NCI-H1436 treated with DMSO at 0.1 percent for 48 hours (cell line): ENCODE results near the gene GNA12.

ENCODE experiments used
- DNase-seq: peaks from one replicate; lab custom pipeline; 2025; lab: John Stamatoyannopoulos, UW

GNA12 gene

DNA sequence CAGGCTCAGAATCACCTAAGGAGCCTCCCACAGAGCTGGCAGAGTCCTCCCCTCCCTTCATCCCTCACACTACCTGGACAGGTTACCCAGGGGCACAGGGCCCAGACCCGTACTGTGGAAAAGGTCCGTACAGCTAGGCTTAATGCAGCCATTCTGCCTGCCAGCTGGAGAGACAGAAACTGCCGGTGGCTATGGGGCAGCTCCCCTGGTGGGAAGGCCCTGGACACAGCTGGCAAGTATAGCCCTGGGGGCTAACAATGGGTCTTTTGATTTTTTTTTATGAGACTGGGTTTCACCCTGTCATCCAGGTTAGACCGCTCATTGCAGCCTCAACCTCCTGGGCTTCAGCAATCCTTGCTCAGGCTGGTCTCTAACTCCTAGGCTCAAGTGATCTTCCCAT, 68.3 kb downstream of the GNA12 start:
- no peak for DNase-seq

DNA sequence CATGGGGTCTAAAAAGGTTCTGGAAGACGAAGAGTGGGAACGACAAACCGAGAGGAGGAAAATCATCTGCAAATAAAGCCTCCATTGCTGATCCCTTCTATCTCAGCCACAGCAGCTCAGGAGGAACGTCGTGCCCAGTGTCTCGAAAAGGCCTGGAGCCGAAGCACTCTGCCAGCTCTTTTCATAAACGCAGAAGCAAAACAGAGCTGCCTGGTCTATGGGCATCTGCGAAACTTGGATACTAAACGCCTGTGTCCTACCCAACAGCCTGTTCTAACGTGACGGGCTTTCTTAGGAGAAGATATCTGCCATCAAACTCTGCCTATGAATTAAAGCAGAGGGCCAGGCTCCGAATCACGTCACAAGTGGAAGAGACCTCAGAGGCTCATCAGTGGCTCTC, 68.7 kb downstream of the GNA12 start:
- no peak for DNase-seq

GRCh38 chr7:2774935-2775334, 69.2 kb downstream of the GNA12 start:
- no peak for DNase-seq

- DNase-seq, result no peak
These were observed 69.8 kb downstream of the GNA12 start for GRCh38 chr7:2774280-2774679.

- DNase-seq, result no peak
These were observed 70.5 kb downstream of the GNA12 start for GRCh38 chr7:2773608-2774007.

GRCh38 chr7:2771274-2771731, 72.8 kb downstream of the GNA12 start:
- DNase-seq, result no peak

- no peak for DNase-seq
These were observed 79.5 kb downstream of the GNA12 start for GRCh38 chr7:2764621-2765020.

GRCh38 chr7:2763597-2763996, 80.5 kb downstream of the GNA12 start:
- DNase-seq, result no peak

GRCh38 chr7:2761801-2762497, 82.2 kb downstream of the GNA12 start:
- no peak for DNase-seq

DNA sequence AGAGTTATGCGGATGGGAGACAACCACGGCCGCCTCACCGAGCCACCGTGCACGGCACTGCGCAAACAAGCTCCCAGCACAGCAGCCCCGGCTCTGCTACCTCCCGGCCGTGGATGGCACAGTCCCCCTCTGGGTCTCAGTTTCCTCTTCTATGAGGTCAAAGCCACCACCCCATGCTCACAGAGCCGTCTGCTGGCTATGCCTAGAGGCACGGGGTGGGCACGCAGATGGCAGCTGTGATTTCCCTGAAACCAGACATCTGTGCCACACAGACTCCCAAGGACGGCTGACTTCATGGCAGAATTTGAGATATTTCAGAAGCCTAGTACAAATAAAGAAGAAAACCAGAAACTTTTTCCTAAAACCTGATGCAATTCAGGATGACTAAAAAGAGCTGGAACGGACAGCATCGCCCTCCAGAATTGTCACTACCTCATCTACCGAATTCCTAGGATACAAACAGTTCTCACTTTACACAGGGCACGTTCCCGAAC, 82.9 kb downstream of the GNA12 start:
- no peak for DNase-seq

DNA sequence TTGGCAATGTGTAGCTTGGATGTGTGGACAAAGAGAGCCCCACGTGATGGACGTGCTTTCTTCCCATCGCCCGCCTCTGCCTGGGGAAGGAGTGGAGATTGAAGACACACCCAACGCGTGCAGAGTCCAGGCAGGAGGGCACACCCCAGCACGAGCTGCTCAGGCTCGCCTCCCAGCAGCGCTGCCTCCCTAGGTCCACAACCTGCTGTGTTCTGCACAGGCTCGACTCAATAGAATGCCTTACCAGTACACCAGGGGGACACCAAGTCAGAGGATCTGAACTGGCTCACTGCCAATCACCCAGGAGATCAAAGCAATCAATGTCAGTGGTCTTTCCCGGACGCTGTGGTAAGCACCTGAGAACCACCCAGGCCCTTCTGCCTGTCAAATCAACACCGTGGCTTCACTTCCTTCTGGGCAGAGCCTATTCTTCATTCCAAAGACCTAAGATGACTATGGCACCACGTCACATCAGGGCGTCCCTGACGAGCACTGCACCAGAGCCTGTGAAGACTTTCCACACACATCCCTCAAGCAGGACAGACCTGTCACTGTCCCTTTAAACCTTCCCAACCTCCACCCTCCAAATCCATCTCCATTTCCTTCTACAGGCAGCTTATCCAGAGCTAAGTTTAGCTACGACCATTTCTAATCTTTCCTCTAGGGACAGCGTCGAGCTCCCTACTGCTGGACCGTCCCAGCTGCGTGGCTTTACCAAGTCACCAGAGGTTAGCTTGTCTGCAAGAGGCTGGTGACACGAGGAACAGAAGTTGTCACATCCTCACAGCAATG, 83.8 kb downstream of the GNA12 start:
- DNase-seq, result no peak

DNA sequence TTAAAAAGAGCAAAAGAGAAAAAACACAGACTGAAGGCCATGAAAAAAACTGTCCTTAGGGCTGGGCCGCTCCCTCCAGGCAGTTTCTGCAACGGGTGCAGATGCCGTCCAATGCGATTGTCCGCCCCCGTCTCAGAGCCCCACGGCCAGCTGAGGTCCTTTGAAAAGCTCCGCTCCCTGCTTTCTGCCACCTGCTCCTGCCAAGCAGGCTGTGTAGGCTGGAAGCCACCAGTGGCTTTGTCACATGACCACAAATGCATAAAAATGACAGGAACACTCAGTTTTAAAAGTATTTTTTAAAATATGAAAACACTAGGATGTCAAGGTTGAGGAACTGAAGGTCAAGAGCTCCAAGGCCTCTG, 84.4 kb downstream of the GNA12 start:
- no peak for DNase-seq

DNA sequence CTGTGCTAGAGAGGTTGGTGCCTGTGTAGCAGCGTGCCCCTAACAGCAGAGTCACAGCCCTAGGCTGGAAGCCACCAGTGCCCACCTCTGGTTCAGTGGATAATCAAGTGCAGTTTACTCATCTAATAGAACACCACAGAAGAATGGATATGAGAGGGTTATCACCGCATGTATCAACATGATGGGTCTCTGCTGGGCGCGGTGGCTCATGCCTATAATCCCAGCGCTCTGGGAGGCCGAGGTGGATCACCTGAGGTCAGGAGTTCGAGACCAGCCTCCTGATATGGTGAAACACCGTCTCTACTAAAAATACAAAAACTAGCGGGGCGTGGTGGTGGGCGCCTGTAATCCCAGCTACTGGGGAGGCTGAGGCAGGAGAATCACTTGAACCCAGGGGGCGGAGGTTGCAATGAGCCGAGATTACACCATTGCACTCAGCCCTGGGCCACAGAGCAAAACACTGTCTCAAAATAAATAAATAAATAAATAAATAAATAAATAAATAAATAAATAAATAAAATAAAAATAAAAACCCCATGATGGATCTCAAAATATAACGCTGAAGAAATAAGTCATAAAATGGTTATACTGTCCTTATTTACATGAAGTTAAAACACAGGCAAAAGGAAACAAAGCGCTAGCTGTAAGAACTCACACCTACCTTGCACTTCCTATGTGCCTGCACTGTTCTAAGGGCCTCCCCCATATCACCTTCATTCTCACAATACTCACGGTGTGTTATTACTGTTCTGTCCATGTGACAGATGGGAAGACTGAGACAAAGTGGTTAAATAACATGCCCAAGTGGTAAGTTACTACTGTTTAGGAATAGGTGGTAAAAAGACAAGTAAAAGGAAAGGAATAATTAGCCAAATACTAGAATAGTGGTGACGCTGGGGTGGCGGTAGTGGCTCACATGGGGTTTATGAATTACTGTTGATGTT, 85.2 kb downstream of the GNA12 start:
- DNase-seq, result no peak

GRCh38 chr7:2757904-2758672, 86.0 kb downstream of the GNA12 start:
- no peak for DNase-seq

DNA sequence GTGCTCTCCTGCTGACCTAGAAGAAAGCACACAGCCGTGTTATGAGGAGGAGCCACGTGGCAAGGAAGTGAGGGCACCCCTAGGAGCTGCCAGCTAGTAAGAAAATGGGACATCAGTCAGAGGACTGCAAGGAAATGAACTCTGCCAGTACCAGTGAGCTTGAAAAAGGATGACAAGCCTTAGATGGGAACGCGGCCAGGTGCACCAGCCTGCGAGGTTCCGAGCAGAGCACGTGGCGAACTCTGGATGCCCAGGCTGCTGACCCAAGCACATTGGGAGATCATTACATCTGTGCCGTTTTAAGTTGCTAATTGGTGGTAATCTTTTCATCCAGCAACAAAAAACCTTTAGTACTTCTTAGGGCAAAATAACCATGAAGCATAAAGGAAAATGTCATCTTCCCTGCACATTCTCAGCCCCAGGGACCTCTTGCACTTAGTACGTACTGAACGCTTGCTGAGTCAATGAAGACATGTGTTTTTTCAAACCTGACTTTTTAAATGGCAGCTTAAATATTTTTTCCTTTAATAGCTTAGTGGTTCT, 86.7 kb downstream of the GNA12 start:
- no peak for DNase-seq

- no peak for DNase-seq
These were observed 88.6 kb downstream of the GNA12 start for GRCh38 chr7:2755531-2755930.

DNA sequence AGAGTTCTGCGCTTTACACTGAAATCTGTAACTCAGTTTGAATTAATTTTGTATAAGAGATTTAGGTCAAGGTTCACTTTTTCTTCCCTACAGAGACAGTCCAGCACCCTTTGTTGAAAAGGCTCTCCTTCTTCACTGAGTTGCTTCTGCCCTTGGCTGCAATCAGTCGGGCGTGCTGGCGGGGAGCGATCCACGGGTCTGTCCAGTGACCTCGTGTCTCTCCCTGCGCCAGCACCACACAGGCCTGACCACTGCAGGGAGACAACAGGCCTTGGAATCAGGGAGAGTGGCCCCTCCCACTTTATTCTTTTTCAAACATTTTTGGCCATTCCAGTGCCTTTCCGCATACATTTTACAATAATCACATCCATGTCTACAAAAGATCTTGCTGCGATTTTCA, 89.2 kb downstream of the GNA12 start:
- DNase-seq, result no peak

DNA sequence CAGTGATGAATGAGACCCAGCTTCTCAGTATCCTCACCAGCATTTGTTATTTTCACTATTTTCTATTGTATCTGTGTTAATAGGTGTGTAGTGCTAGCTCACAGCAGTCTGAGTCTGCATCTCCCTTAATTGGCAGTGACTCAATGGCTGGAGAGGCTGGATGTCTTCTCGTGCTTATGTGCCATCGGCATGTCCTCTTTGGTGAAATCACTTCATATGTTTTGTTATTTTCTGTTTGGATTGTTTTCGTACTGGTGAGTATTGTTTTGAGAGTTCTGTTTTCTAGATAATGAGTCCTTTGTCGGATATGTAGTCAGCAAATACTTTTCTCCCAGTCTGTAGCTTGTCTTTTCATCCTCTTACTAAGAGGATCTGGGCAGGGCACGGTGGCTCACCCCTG, 90.0 kb downstream of the GNA12 start:
- DNase-seq, result no peak

GRCh38 chr7:2753148-2753547, 91.0 kb downstream of the GNA12 start:
- DNase-seq, result no peak

DNA sequence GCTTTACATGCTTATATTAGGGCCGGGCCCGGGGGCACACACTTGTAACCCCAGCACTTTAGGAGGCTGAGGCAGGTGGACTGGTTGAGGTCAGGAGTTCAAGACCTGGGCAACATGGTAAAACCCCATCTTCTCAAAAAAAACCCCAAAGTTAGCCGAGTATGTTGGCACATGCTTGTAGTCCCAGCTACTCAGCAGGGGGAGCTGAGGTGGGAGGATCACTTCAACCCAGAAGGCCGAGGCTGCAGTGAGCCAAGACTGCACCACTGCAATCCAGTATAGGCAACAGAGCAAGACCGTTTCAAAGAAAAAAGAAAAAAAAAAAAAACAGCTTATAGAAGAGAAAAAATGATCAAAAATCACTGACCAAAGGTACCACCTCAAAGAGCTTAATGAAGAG, 93.0 kb downstream of the GNA12 start:
- no peak for DNase-seq

- no peak for DNase-seq
These were observed 94.1 kb downstream of the GNA12 start for GRCh38 chr7:2750004-2750407.
